Measurements from ENCODE around the gene ARL4A. TPM values are rescaled to one million over a fixed set of nuclear protein-coding genes. Genes with fewer than 3 reads are reported as not detected.

ARL4A gene
- total and polyA plus RNA-seq, 2 of the 8 experiments (the other 6 are each of a cell fraction or from before 2014, with no cell fraction given): 14.5 to 29.2 TPM

- H2BK12ac ChIP-seq (ENCODE audit: low read depth, low read length): no peak overlapping the region
- H3K36me3 ChIP-seq (ENCODE audit: control insufficient read depth in 2 of 4, insufficient read depth in 4 of 4, low read length in 3 of 4): no peaks in the 10 kb centered on the region
- H3K27ac ChIP-seq (ENCODE audit: low read depth, low read length): no peak overlapping the region
- ChIA-PET CTCF (ENCODE audit: partially characterized antibody) (interaction anchor here (3.5 kb wide), 1 partner anchor 18 kb away, joined by 23 read pairs; the partner anchor contains the start of gene ARL4A), POLR2A (ENCODE audit: partially characterized antibody) (interaction anchor here (1.7 kb wide), 1 partner anchor 16 kb away, joined by 5 read pairs; the partner anchor contains the start of gene ARL4A)
- no peaks in the 10 kb centered on the region for H3K79me1 ChIP-seq (ENCODE audit: low read depth, low read length)
- no peak overlapping the region for H3K4me2 ChIP-seq (ENCODE audit: insufficient read depth in 1 of 2, low read depth in 2 of 2, low read length in 2 of 2)
- H3K4me1 ChIP-seq (replicated peaks in 1 of 4; ENCODE audit: control insufficient read depth in 3 of 4, insufficient read depth in 4 of 4, low read length in 3 of 4): peaks cover 0 to 5% (median 0%) of the 10 kb centered on the region in 4 experiments; a peak in 2 of 7 replicates
- no peak overlapping the region for H2AFZ ChIP-seq (ENCODE audit: low read length)
- no peak overlapping the region for H4K91ac ChIP-seq (replicated peaks; ENCODE audit: insufficient read length, low read length)
- no peak overlapping the region for H3K23ac ChIP-seq (ENCODE audit: insufficient read length)
- no peaks in the 10 kb centered on the region for H3K27me3 ChIP-seq (replicated peaks in 1 of 4; ENCODE audit: control insufficient read depth in 3 of 4, extremely low read depth in 1 of 4, insufficient read depth in 3 of 4, low read length in 3 of 4)
- H4K5ac ChIP-seq (ENCODE audit: insufficient read length, low read depth, low read length): no peak overlapping the region
- H3K14ac ChIP-seq (ENCODE audit: insufficient read length): no peak overlapping the region
- no peak overlapping the region for H4K8ac ChIP-seq (ENCODE audit: extremely low read depth, insufficient read depth, low read length)
- H3K4me3 ChIP-seq (ENCODE audit: extremely low read depth in 1 of 4, insufficient read depth in 2 of 4, low read depth in 3 of 4, low read length in 4 of 4): no peak overlapping the region
- no peak for DNase-seq (ENCODE audit: low read depth in 1 of 2, low spot score in 2 of 2)
- H2BK120ac ChIP-seq (replicated peaks; ENCODE audit: low read depth, low read length): no peak overlapping the region
- no peak overlapping the region for H3K56ac ChIP-seq (replicated peaks; ENCODE audit: insufficient read length, low read depth, low read length)
- H3K18ac ChIP-seq (ENCODE audit: extremely low read depth, low read length): no peak overlapping the region
- no peaks in the 10 kb centered on the region for H4K20me1 ChIP-seq (replicated peaks in 1 of 2; ENCODE audit: control insufficient read depth in 1 of 2, insufficient read depth in 2 of 2, low read length in 2 of 2)
- no peak overlapping the region for H3K9ac ChIP-seq (replicated peaks in 1 of 4; ENCODE audit: extremely low read depth in 1 of 4, low read depth in 3 of 4, low read length in 3 of 4)
- 88% methylated on average over 2 of the region's 2 CpGs; no CpG with 5 or more reads in 1 of the 2 experiments for WGBS, 2 experiments (ENCODE audit: extremely low coverage in 1 of 2, insufficient coverage in 1 of 2, insufficient read length in 1 of 2, insufficient replicate concordance in 2 of 2, low coverage in 1 of 2, low lambda C conversion rate in 2 of 2, missing lambda C conversion rate in 1 of 2)
- H3K23me2 ChIP-seq (ENCODE audit: low read depth, low read length): no peaks in the 10 kb centered on the region
- no peak overlapping the region for H2BK5ac ChIP-seq (ENCODE audit: low read depth, low read length)
- no peak overlapping the region for H3K4ac ChIP-seq (replicated peaks; ENCODE audit: insufficient read length, low read depth, low read length)
- H3K79me2 ChIP-seq (ENCODE audit: control insufficient read depth in 1 of 2, insufficient read depth in 2 of 2, low read length in 2 of 2): no peaks in the 10 kb centered on the region
- H2BK15ac ChIP-seq (ENCODE audit: low read length): no peak overlapping the region
- no peak for FAIRE-seq
- no peak overlapping the region for H2BK20ac ChIP-seq (ENCODE audit: low read length)
- peaks cover 6 to 7% of the 10 kb centered on the region in 2 experiments; a peak in 2 of 4 replicates for H3K9me3 ChIP-seq (ENCODE audit: insufficient read depth in 2 of 2, low read depth in 1 of 2, low read length in 1 of 2)
- H2AK5ac ChIP-seq (ENCODE audit: low read depth, low read length): no peak overlapping the region
- TF ChIP-seq FOSL1 (IDR thresholded peaks at IDR 0.05; ENCODE audit: insufficient read depth, low read depth, low read length) (no peak), EP300 (IDR thresholded peaks at IDR 0.05; ENCODE audit: borderline replicate concordance in 1 of 2, low read depth in 2 of 2, low read length in 2 of 2) (no peak), CHD2 (IDR thresholded peaks at IDR 0.05; ENCODE audit: low read length) (no peak), CBX8 (IDR thresholded peaks at IDR 0.05; ENCODE audit: borderline replicate concordance, low read depth, low read length) (no peak), ASH2L (IDR thresholded peaks at IDR 0.05; ENCODE audit: low read length) (no peak), SIRT6 (IDR thresholded peaks at IDR 0.05; ENCODE audit: low read length) (no peak), USF2 (IDR thresholded peaks at IDR 0.05; ENCODE audit: low read length) (no peak), SP1 (IDR thresholded peaks at IDR 0.05; ENCODE audit: low read depth, low read length) (no peak), POLR2AphosphoS5 (IDR thresholded peaks at IDR 0.05; ENCODE audit: low read depth, low read length) (no peak), GTF2F1 (IDR thresholded peaks at IDR 0.05; ENCODE audit: borderline replicate concordance, low read depth, low read length) (no peak), ZNF274 (IDR thresholded peaks at IDR 0.05; ENCODE audit: borderline replicate concordance, extremely low read depth, low read length) (no peak), JUND (IDR thresholded peaks at IDR 0.05; ENCODE audit: low read length) (no peak), EZH2 (IDR thresholded peaks at IDR 0.05; ENCODE audit: low read depth, low read length, severe bottlenecking) (no peak), SAP30 (IDR thresholded peaks at IDR 0.05; ENCODE audit: insufficient read depth, insufficient replicate concordance, low read length) (no peak)
Measured at GRCh38 chr7:12703881-12704280, 16.4 kb downstream of the ARL4A start.

Measured in H1 (cell line).